Tibial nerve (tissue), 4 donors: ENCODE measurements around the gene TET2. TPM values are rescaled to one million over a fixed set of nuclear protein-coding genes. Genes with fewer than 3 reads are reported as not detected.

Experiments
- DNase-seq, 2 donors: peaks; one replicate each; pipeline ENCODE4 v3.0.0-alpha.2; 2019; ENCODE audit warnings: low spot score in 2 of 2
- H3K27ac ChIP-seq, 4 donors: fragments of 200-600 bp; sonication (generic) in 3 of 4; one replicate each; pipeline ENCODE4 v1.5.1; 2017 to 2019; ENCODE audit warnings: mild to moderate bottlenecking in 1 of 4
- H3K27me3 ChIP-seq, 2 donors: fragments of 200-600 bp; sonication (generic) in 1 of 2; one replicate each; pipeline versions ENCODE4 v1.5.1 to v1.6.0; 2017 to 2019
- H3K36me3 ChIP-seq, 3 donors: fragments of 200-600 bp; sonication (generic); one replicate each; pipeline ENCODE4 v1.5.1; 2018 to 2019
- H3K4me1 ChIP-seq, 4 donors: fragments of 200-600 bp; sonication (generic) in 3 of 4; one replicate each; pipeline ENCODE4 v1.5.1; 2017 to 2019
- H3K4me3 ChIP-seq, 4 donors: fragments of 200-600 bp; sonication (generic) in 3 of 4; one replicate each; pipeline ENCODE4 v1.5.1; 2017 to 2019; ENCODE audit warnings: mild to moderate bottlenecking in 1 of 4, moderate library complexity in 1 of 4
- H3K9me3 ChIP-seq, 4 donors: fragments of 200-600 bp; sonication (generic) in 3 of 4; one replicate each; pipeline ENCODE4 v1.5.1; 2017 to 2019
- CTCF ChIP-seq, 5 experiments: fragments of 200-600 bp in 3 of 5; fragments of 450-650 bp in 2 of 5; sonication (generic) in 3 of 5; IDR thresholded peaks; one replicate each; pipeline ENCODE4 v1.5.1; 2016 to 2019; ENCODE audit warnings: antibody characterized with exemption in 5 of 5, mild to moderate bottlenecking in 3 of 5, moderate library complexity in 2 of 5
- EP300 ChIP-seq, 2 donors: sonication (generic); formaldehyde crosslinking; IDR thresholded peaks; one replicate each; pipeline ENCODE4 v1.6.1; 2017; ENCODE audit warnings: antibody characterized with exemption in 2 of 2, mild to moderate bottlenecking in 1 of 2
- POLR2A ChIP-seq, 2 donors: fragments of 450-650 bp; IDR thresholded peaks; one replicate each; pipeline ENCODE4 v1.6.1; 2017; ENCODE audit warnings: antibody characterized with exemption in 2 of 2, mild to moderate bottlenecking in 2 of 2, moderate library complexity in 2 of 2
- WGBS, 2 donors: methylation state at CpG; one replicate each; pipeline ENCODE4 v1.1.5; 2018; 5-methylcytosine and 5-hydroxymethylcytosine counted together
- total RNA-seq, 4 donors: library from RNA; depleted of rRNA; stranded (reverse); fragments of >200 nt; gene quantifications; one replicate each; pipeline ENCODE4 v1.1.0, GENCODE V29; 2016

The TET2 gene
- total RNA-seq, 4 donors from 2014 or later: 23.2 to 29.1 (median 24.1) TPM

DNA sequence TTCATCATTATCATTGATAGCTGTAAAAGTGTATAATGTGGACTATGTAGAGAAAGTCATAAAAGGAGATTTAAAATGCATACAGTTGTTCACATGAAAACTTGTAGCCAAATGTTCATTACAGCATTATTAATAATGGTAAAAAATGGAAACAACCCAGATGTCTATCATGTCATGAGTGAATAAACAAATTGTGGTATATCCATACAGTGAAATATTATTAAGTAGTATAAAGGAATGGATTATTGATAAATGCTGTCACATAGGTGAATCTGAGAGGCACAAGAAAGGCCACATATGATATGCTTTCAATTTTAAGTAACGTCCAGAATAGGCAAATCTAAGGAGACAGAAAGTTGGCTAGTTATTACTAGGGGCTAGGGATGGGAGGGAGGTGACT, 7.1 kb downstream of the TET2 start:
- H3K27ac ChIP-seq: no peak overlapping the region
- H3K9me3 ChIP-seq: no peaks in the 10 kb centered on the region
- H3K27me3 ChIP-seq: no peaks in the 10 kb centered on the region
- DNase-seq: no peak
- 91 to 96% methylated on average over 1 of the region's 1 CpG for WGBS, 2 donors
- peaks cover 0 to 76% (median 5%) of the 10 kb centered on the region in 4 donors for H3K4me1 ChIP-seq
- no peak for TF ChIP-seq POLR2A (IDR thresholded peaks at IDR 0.05)
- TF ChIP-seq CTCF (IDR thresholded peaks at IDR 0.05): no peak
- TF ChIP-seq EP300 (IDR thresholded peaks at IDR 0.05): no peak
- H3K36me3 ChIP-seq: no peaks in the 10 kb centered on the region
- H3K4me3 ChIP-seq: no peak overlapping the region

DNA sequence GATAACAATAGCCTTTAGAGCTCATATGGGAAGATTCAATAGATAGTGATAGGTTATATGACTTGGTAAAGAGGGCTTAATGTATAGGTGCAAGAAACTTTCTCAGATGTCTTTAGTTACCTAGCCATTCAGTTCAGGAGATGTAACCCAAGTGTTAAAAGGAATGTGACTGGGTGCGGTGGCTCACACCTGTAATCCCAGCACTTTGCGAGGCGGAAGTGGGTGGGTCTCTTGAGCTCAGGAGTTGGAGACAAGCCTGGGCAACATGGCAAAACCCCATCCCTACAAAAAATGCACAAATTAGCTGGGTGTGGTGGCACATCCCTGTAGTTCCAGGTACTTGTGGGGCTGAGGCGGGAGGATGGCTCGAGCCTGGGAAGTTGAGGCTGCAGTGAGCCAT, 7.9 kb downstream of the TET2 start:
- Histone ChIP-seq H3K27me3 (no peaks in the 10 kb centered on the region), H3K9me3 (no peaks in the 10 kb centered on the region), H3K4me1 (peaks cover 0 to 73% (median under 1%) of the 10 kb centered on the region in 4 donors), H3K4me3 (no peak overlapping the region), H3K36me3 (no peaks in the 10 kb centered on the region), H3K27ac (no peak overlapping the region)
- TF ChIP-seq CTCF (IDR thresholded peaks at IDR 0.05): no peak
- no peak for TF ChIP-seq EP300 (IDR thresholded peaks at IDR 0.05)
- TF ChIP-seq POLR2A (IDR thresholded peaks at IDR 0.05): no peak
- 97 to 98% methylated on average over 5 of the region's 5 CpGs for WGBS, 2 donors
- no peak for DNase-seq

DNA sequence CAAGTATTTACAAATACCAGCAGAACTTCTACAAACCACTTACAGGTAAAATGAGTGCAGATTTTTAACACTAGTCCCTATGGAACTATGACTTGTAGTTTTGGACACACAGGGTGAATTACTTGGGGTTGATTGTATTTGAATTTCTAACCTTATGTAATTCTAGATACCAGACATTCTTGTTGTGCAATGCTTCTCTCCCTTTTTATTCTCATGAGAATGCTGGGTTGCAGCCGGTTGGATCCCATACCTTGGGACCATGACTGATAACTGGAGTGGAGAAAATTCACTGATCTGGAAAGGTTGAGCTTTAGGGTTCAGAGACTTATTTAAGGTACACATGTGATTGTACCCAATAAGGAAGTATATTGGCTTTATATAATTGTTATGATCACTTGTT, 8.8 kb downstream of the TET2 start:
- Histone ChIP-seq H3K36me3 (no peaks in the 10 kb centered on the region), H3K27ac (no peak overlapping the region), H3K4me3 (no peak overlapping the region), H3K9me3 (no peaks in the 10 kb centered on the region), H3K4me1 (peaks cover 0 to 65% (median 0%) of the 10 kb centered on the region in 4 donors), H3K27me3 (no peaks in the 10 kb centered on the region)
- TF ChIP-seq POLR2A (IDR thresholded peaks at IDR 0.05) (no peak), CTCF (IDR thresholded peaks at IDR 0.05) (no peak), EP300 (IDR thresholded peaks at IDR 0.05) (no peak)
- no peak for DNase-seq
- 38 to 61% methylated on average over 1 of the region's 1 CpG for WGBS, 2 donors

DNA sequence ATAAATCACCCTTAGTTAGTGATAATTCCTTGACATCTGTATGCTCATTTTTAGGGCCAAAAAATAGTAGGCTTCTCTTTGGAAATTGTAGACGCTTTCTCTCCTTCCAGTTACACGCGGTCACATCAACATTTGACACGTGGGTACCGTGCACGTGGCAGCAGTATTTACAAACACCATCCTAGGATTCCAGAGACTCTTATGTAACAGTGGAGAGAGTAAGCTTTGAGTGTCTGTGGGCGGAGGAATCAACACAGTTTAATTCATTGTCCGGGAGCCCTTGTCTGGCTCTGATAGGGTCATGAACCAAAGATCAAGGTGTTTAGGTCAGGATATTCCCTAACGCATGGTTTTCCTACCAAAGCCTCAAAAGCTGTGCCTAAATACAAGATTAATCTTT, 12.2 kb downstream of the TET2 start:
- Histone ChIP-seq H3K4me3 (no peak overlapping the region), H3K9me3 (no peaks in the 10 kb centered on the region), H3K27me3 (no peaks in the 10 kb centered on the region), H3K4me1 (peaks cover 0 to 69% (median 2%) of the 10 kb centered on the region in 4 donors), H3K27ac (no peak overlapping the region), H3K36me3 (no peaks in the 10 kb centered on the region)
- TF ChIP-seq EP300 (IDR thresholded peaks at IDR 0.05) (peak in 1 of 2 donors; percentile 18), POLR2A (IDR thresholded peaks at IDR 0.05) (no peak)
- WGBS, 2 donors: 30 to 33% methylated on average over 9 of the region's 9 CpGs
- peak in 1 of 2 donors; percentile 36 for DNase-seq

- Histone ChIP-seq H3K4me1 (peaks cover 0 to 65% (median 2%) of the 10 kb centered on the region in 4 donors), H3K27me3 (no peaks in the 10 kb centered on the region), H3K9me3 (no peaks in the 10 kb centered on the region), H3K36me3 (no peaks in the 10 kb centered on the region), H3K4me3 (no peak overlapping the region), H3K27ac (no peak overlapping the region)
- no peak for DNase-seq
- TF ChIP-seq POLR2A (IDR thresholded peaks at IDR 0.05) (no peak), EP300 (IDR thresholded peaks at IDR 0.05) (no peak), CTCF (IDR thresholded peaks at IDR 0.05) (no peak)
- WGBS, 2 donors: 29 to 48% methylated on average over 1 of the region's 1 CpG
Measured at GRCh38 chr4:105162123-105162796, 15.6 kb downstream of the TET2 start.
